Heart right ventricle (tissue), 16 donors: ENCODE measurements around the gene WASF2. TPM values are rescaled to one million over a fixed set of nuclear protein-coding genes. Genes with fewer than 3 reads are reported as not detected.

Source experiments
- ATAC-seq, 8 donors: fragments of 200-7000 bp; cut with Tn5 transposase; one replicate each; pipeline ENCODE4 v1.9.1; 2020; ENCODE audit warnings: mild to moderate bottlenecking in 8 of 8, moderate library complexity in 8 of 8, moderate number of reproducible peaks in 1 of 8
- DNase-seq, 2 donors: peaks; one replicate each; pipeline ENCODE4 v3.0.0-alpha.2; 2020
- H3K27ac ChIP-seq, 10 donors: fragments of 200-600 bp; sonication (generic) in 2 of 10; one replicate each; pipeline versions ENCODE4 v1.5.0 to v1.8.0; 2020 to 2022; ENCODE audit warnings: mild to moderate bottlenecking in 3 of 10
- H3K27me3 ChIP-seq, 7 donors: fragments of 200-600 bp; one replicate each; pipeline ENCODE4 v1.8.0; 2021 to 2022; ENCODE audit warnings: mild to moderate bottlenecking in 2 of 7
- H3K36me3 ChIP-seq, 9 donors: fragments of 200-600 bp; sonication (generic) in 1 of 9; one replicate each; pipeline versions ENCODE4 v1.5.0 to v1.8.0; 2020 to 2022; ENCODE audit warnings: mild to moderate bottlenecking in 2 of 9
- H3K4me1 ChIP-seq, 9 donors: fragments of 200-600 bp; sonication (generic) in 1 of 9; one replicate each; pipeline versions ENCODE4 v1.5.0 to v1.8.0; 2020 to 2022; ENCODE audit warnings: mild to moderate bottlenecking in 4 of 9
- H3K4me3 ChIP-seq, 10 donors: fragments of 200-600 bp; sonication (generic) in 2 of 10; one replicate each; pipeline versions ENCODE4 v1.5.0 to v1.8.0; 2020 to 2022; ENCODE audit warnings: mild to moderate bottlenecking in 7 of 10, moderate library complexity in 2 of 10
- H3K9me3 ChIP-seq, 11 donors: fragments of 200-600 bp in 10 of 11; sonication (generic) in 2 of 11; one replicate each; pipeline versions ENCODE4 v1.5.0 to v1.8.0; 2013 to 2022; ENCODE audit warnings: mild to moderate bottlenecking in 2 of 11, control low read depth in 1 of 11, moderate library complexity in 1 of 11
- WGBS, 2 donors: extraction: QIAGEN DNeasy Blood & Tissue Kit; methylation state at CpG; one replicate each; pipeline ENCODE4 v1.1.7; 2013; ENCODE audit warnings: inconsistent platforms in 1 of 2; 5-methylcytosine and 5-hydroxymethylcytosine counted together
- intact Hi-C, 10 donors: fragments of 100-400 bp; cut with DNase I; formaldehyde crosslinking; loops; one replicate each; pipeline versions ENCODE4 v1.11.1 to v1.14.2; 2022
- polyA plus RNA-seq, 2 donors: library from polyadenylated mRNA; stranded (reverse); fragments of 200-250 nt; gene quantifications; one replicate each; pipeline ENCODE4 v1.2.3, GENCODE V29; 2013
- total RNA-seq, 10 donors: library from RNA; stranded (reverse); fragmentation: NEBNext Ultra II Directional in 3 of 10; extraction: Animal tissue kit (Norgen Biotek cat#: 25700) in 3 of 10; gene quantifications; one replicate each; pipeline versions ENCODE4 v1.2.1 to v1.2.4, GENCODE V29; 2021 to 2023
- TF ChIP-seq, protein P1 (sequence below), 9 donors: fragments of 200-600 bp; sonication (generic) in 2 of 9; IDR thresholded peaks; one replicate each; pipeline versions ENCODE4 v1.5.0 to v1.8.0; 2021 to 2022; ENCODE audit warnings: antibody characterized with exemption in 9 of 9, mild to moderate bottlenecking in 5 of 9, moderate library complexity in 1 of 9
- donor health status: Arrhythmogenic right ventricular cardiomyopathy.
- donor health status: ischemic (EF 13 %, LVEDD 7.1; RV severe dilation, severe dysfunction).
- donor health status: healthy with polysubstance abuse.
- donor health status: DM: no; HTN: yes; CAD: no.
- donor health status: DM: no; HTN: no; CAD: no.
- donor health status: ischemic (EF 25% LVEDD 6.9; RV normal size, moderate dysfunction).
- donor health status: ischemic (EF 25% LVEDD 5.7; RV mildly dilated, moderate dysfunction).
- donor health status: healthy.
- donor health status: DM: yes; HTN: yes; CAD: no.
- donor health status: Ischemic cardiomyopathy.
- donor health status: ischemic (EF 35%, LVEDD 5.7; RV mildly dilated, moderate dysfunction).
- donor health status: nonischemic (EF 11% LVEDD 7.7; RV severe dilation, severe dysfunction).
- donor health status: DM: yes; HTN: yes; CAD: no.
- donor health status: PGD.
- donor health status: ischemic (EF 29% LVEDD 5.4; RV normal size, mild dysfunction).
- donor health status: nonischemic (EF 23%, LVEDD 6.1; RV moderate dilation, normal function).

The WASF2 gene
- total and polyA plus RNA-seq, 12 donors, result 19.6 to 75.4 (median 50.5) TPM

DNA sequence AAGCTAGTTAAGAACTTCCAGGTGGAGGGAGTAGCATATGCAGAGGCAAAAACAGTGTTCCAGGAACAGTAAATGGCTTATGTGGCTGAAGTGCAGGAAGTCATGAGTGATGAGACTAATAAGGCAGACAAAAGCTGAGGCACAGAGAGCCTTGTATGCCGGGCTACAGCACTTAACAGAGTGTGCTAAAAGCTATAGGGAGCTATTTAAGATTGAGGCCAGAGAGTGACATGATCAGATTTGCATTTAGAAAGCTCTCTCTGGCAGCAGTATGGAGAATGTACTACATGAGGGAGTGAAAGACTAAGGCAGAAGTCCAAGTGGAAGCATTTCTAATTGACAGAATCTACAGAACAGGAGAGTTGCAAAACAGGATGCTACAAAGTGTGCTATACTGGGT is 38.6 kb downstream of the WASF2 start:
- Histone ChIP-seq H3K27ac (peak overlapping the region in 2 of 10 donors; percentile 9 to 18), H3K9me3 (no peaks in the 10 kb centered on the region), H3K36me3 (peaks cover 0 to 33% (median 0%) of the 10 kb centered on the region in 9 donors), H3K27me3 (no peaks in the 10 kb centered on the region), H3K4me3 (no peak overlapping the region), H3K4me1 (peaks cover 0 to 84% (median 63%) of the 10 kb centered on the region in 9 donors)
- peak in 1 of 8 donors; percentile 32 for ATAC-seq
- intact Hi-C loops, result no loop called here
- DNase-seq, result no peak
- 21 to 25% methylated on average over 1 of the region's 1 CpG for WGBS, 2 donors
- TF ChIP-seq, protein P1, sequence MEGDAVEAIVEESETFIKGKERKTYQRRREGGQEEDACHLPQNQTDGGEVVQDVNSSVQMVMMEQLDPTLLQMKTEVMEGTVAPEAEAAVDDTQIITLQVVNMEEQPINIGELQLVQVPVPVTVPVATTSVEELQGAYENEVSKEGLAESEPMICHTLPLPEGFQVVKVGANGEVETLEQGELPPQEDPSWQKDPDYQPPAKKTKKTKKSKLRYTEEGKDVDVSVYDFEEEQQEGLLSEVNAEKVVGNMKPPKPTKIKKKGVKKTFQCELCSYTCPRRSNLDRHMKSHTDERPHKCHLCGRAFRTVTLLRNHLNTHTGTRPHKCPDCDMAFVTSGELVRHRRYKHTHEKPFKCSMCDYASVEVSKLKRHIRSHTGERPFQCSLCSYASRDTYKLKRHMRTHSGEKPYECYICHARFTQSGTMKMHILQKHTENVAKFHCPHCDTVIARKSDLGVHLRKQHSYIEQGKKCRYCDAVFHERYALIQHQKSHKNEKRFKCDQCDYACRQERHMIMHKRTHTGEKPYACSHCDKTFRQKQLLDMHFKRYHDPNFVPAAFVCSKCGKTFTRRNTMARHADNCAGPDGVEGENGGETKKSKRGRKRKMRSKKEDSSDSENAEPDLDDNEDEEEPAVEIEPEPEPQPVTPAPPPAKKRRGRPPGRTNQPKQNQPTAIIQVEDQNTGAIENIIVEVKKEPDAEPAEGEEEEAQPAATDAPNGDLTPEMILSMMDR (IDR thresholded peaks at IDR 0.05), result no peak

DNA sequence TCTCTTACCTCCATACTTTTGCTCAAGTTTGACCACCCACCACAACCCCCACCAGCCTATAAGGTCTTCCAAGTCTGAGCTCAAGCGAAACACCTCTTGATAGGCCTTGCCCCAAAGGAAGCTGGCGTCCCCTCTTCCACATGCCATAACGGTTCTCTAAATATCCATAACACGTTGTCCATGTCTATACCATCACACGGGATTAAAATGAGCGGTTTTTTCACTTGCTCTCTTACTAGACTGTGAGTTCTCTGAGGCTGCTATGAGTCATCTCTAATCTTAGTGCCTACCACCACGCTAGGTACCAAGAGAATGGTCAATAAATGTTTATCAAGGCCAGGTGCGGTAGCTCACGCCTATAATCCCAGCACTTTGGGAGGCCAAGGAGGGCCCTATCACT is 41.0 kb downstream of the WASF2 start:
- H3K4me3 ChIP-seq, result no peak overlapping the region
- ATAC-seq, result peak in 1 of 8 donors; percentile 13
- DNase-seq, result no peak
- H3K4me1 ChIP-seq, result peaks cover 0 to 91% (median 64%) of the 10 kb centered on the region in 9 donors
- H3K27me3 ChIP-seq, result no peaks in the 10 kb centered on the region
- TF ChIP-seq, protein P1 (IDR thresholded peaks at IDR 0.05), result no peak
- WGBS, 2 donors, result 94% methylated on average over 9 of the region's 9 CpGs
- no peaks in the 10 kb centered on the region for H3K9me3 ChIP-seq
- peaks cover 0 to 39% (median 0%) of the 10 kb centered on the region in 9 donors for H3K36me3 ChIP-seq
- intact Hi-C loops, result loop anchor here in 1 of 10 donors (5.0 kb wide), 1 partner anchor 33 kb away; no protein-coding TSS in a partner anchor
- H3K27ac ChIP-seq, result no peak overlapping the region

DNA sequence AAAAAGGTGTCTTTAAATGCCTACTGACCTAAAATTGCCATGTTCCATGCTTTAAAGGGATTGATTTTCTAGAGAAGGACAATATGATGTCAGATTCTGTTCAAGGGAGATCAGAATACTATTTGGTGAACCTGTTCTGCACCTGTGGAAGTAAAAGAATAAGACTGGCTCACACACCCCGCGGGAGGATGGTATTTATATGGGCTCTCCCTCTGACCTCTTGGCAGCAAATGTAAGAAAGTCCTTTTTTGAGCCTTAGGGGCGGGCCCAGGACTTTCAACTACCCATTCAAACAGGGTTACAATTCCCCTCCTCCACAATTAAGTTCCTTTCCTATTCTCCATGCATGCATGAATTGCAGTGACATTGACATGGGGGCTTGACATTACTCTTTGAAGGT is 42.1 kb downstream of the WASF2 start:
- ATAC-seq (peak in 1 of 8 donors; percentile 16), DNase-seq (no peak)
- TF ChIP-seq, protein P1 (IDR thresholded peaks at IDR 0.05), result no peak
- H3K4me1 ChIP-seq, result peaks cover 0 to 91% (median 61%) of the 10 kb centered on the region in 9 donors
- H3K4me3 ChIP-seq, result no peak overlapping the region
- intact Hi-C loops, result loop anchor here in 1 of 10 donors (5.0 kb wide), 1 partner anchor 34 kb away; no protein-coding TSS in a partner anchor
- WGBS, 2 donors, result 48 to 56% methylated on average over 3 of the region's 3 CpGs
- peak overlapping the region in 2 of 10 donors; percentile 28 to 35 for H3K27ac ChIP-seq
- H3K9me3 ChIP-seq, result no peaks in the 10 kb centered on the region
- H3K27me3 ChIP-seq, result no peaks in the 10 kb centered on the region
- peaks cover 0 to 40% (median 0%) of the 10 kb centered on the region in 9 donors for H3K36me3 ChIP-seq

DNA sequence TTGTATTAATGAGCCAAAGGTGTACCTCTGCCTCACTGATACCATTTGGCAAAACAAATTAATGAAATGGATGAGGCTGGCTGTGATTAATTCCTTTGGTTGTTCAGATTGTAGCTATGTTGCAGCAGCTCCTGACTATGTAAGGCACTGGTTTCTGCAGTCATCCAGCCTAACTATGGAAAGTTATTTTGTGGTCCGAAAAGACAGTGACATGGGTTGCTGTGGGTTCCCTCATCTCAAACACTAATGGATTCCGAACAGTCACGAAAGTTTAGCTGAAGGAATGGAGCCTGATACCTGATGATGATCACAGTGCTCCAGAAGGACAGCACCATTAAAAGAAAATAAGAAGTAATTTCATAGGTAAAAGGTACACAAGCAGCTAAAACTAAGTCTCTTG is 42.6 kb downstream of the WASF2 start:
- H3K4me1 ChIP-seq, result peaks cover 0 to 95% (median 60%) of the 10 kb centered on the region in 9 donors
- DNase-seq (no peak), ATAC-seq (no peak)
- H3K4me3 ChIP-seq, result no peak overlapping the region
- H3K27ac ChIP-seq, result peak overlapping the region in 2 of 10 donors; percentile 28 to 35
- H3K27me3 ChIP-seq, result no peaks in the 10 kb centered on the region
- no peaks in the 10 kb centered on the region for H3K9me3 ChIP-seq
- WGBS, 2 donors, result 83 to 85% methylated on average over 3 of the region's 3 CpGs
- intact Hi-C loops, result loop anchor here in 1 of 10 donors (5.0 kb wide), 1 partner anchor 35 kb away; no protein-coding TSS in a partner anchor
- H3K36me3 ChIP-seq, result peaks cover 0 to 40% (median 0%) of the 10 kb centered on the region in 9 donors
- TF ChIP-seq, protein P1 (IDR thresholded peaks at IDR 0.05), result no peak
